ENCODE results near the gene DCC. TPM values are rescaled to one million over a fixed set of nuclear protein-coding genes. Genes with fewer than 3 reads are reported as not detected.

DCC gene
- total RNA-seq, 1 donor from 2014 or later: 5.6 TPM

DNA sequence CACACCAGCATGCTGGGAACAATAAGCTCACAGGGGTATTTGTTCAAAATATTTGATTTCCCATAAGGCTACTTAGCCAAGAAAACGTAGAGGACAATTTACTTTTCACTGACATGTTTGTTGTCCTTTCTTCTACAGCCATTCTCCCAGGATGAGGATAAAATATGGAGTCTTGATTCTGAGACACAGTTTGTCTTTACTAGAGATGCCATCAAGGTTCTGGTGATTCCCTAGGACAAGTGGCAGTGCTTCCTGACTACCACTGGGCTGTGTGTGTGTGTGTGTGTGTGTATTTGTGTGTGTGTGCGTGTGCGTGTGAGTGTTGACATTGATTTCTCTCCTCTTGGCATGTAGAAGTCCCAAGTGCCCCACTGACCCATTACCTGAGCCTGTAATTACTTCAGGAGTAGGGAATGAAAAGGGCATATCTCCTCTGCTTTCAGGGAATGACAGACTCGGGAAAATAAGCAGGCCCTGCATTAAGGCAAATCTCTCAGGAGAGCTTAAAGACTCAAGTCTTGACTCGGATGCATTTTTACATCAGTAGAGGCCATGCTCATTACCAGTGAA lies 761.6 kb downstream of the DCC start:
- H3K27ac Mint-ChIP-seq (ENCODE audit: unreplicated experiment): no peak overlapping the region
- peaks cover 4% of the 10 kb centered on the region for H3K4me1 Mint-ChIP-seq (ENCODE audit: low read depth, unreplicated experiment)
- H3K4me3 Mint-ChIP-seq (ENCODE audit: unreplicated experiment): no peak overlapping the region
- DNase-seq: no peak
- H3K36me3 Mint-ChIP-seq (ENCODE audit: unreplicated experiment): peaks cover 10% of the 10 kb centered on the region
- TF ChIP-seq CTCF (IDR thresholded peaks at IDR 0.05; ENCODE audit: partially characterized antibody, unreplicated experiment): no peak
- H3K27me3 Mint-ChIP-seq (ENCODE audit: unreplicated experiment): no peaks in the 10 kb centered on the region
- peaks cover 6% of the 10 kb centered on the region for H3K9me3 Mint-ChIP-seq (ENCODE audit: unreplicated experiment)

DNA sequence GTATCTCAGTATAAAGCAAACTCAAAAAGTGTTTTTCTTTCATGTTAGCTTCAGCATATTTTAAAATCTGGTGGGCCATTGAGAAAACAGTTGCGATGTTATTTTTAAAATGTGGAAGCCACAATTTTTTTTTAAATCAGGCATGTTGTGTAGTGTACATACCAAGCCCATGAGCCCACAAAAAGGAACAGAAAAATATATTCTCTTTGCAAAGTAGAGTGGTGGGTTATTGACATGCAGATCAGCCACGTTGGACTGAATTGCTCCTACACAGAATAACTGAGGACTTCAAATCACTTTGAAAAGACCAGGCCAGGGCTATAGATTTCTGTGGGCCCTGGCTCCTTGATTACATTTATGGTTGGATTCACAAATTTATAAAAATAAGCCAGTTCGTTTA lies 774.4 kb downstream of the DCC start:
- H3K4me1 Mint-ChIP-seq (ENCODE audit: low read depth, unreplicated experiment): no peaks in the 10 kb centered on the region
- no peaks in the 10 kb centered on the region for H3K27me3 Mint-ChIP-seq (ENCODE audit: unreplicated experiment)
- no peak overlapping the region for H3K4me3 Mint-ChIP-seq (ENCODE audit: unreplicated experiment)
- no peak for DNase-seq
- H3K9me3 Mint-ChIP-seq (ENCODE audit: unreplicated experiment): peaks cover 3% of the 10 kb centered on the region
- H3K36me3 Mint-ChIP-seq (ENCODE audit: unreplicated experiment): no peaks in the 10 kb centered on the region
- TF ChIP-seq CTCF (IDR thresholded peaks at IDR 0.05; ENCODE audit: partially characterized antibody, unreplicated experiment): no peak
- H3K27ac Mint-ChIP-seq (ENCODE audit: unreplicated experiment): no peak overlapping the region

DNA sequence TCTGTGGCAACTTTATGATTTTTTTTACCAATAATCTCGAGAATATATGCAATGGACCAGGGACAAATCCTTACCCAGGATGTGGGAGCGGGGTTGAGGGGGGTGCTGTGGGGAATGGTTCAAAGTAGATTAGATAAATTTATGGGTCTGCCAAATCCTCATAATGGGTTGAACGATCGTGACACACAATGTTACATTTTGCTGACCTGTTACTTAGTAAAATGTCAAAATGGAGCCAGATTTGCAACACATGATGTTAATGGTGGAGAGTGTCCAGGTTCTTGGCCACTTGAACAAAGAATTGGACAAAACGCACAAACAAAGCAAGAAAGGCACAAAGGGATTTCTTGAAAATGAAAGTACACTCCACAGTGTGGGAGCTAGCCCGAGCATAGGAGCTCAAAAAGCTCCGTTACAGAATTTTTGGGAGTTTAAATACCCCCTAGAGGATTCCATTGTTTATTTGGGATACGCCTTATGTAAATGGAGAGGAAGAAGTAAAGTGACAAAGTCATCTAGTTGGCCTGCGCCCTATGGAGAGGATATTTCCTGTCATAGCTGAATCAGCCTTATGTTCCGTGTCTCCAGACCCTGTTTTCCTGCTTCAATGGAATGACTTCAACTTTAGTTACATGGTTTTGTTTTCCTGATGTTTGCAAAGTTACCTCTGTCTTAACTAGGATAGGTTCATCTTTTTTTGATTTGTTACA lies 776.0 kb downstream of the DCC start:
- no peaks in the 10 kb centered on the region for H3K27me3 Mint-ChIP-seq (ENCODE audit: unreplicated experiment)
- H3K27ac Mint-ChIP-seq (ENCODE audit: unreplicated experiment): no peak overlapping the region
- no peaks in the 10 kb centered on the region for H3K4me1 Mint-ChIP-seq (ENCODE audit: low read depth, unreplicated experiment)
- TF ChIP-seq CTCF (IDR thresholded peaks at IDR 0.05; ENCODE audit: partially characterized antibody, unreplicated experiment): no peak
- H3K9me3 Mint-ChIP-seq (ENCODE audit: unreplicated experiment): no peaks in the 10 kb centered on the region
- H3K4me3 Mint-ChIP-seq (ENCODE audit: unreplicated experiment): no peak overlapping the region
- DNase-seq: no peak
- H3K36me3 Mint-ChIP-seq (ENCODE audit: unreplicated experiment): no peaks in the 10 kb centered on the region

- no peak for DNase-seq
- H3K36me3 Mint-ChIP-seq (ENCODE audit: unreplicated experiment): no peaks in the 10 kb centered on the region
- TF ChIP-seq CTCF (IDR thresholded peaks at IDR 0.05; ENCODE audit: partially characterized antibody, unreplicated experiment): no peak
Measured at GRCh38 chr18:53117851-53118250, 777.9 kb downstream of the DCC start.

DNA sequence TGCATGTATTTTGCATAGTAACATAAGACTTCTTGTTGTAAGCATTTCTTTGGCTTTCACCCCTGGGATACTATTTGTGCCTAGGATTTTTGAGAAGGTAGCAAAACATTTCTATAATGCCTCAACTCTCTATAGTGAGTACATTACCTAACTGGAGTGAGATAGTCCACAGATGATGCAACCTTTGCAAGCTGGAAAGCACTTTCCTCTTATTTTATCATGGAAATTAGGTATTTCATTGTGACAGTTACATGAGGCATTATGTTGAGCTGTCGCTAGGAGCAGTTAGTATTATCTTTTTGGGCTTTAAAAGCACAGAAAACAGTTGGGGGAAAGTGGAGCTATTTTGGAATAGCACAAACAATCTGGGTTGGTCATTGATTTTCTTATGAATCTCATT lies 786.2 kb downstream of the DCC start:
- no peaks in the 10 kb centered on the region for H3K36me3 Mint-ChIP-seq (ENCODE audit: unreplicated experiment)
- H3K4me3 Mint-ChIP-seq (ENCODE audit: unreplicated experiment): no peak overlapping the region
- H3K27me3 Mint-ChIP-seq (ENCODE audit: unreplicated experiment): no peaks in the 10 kb centered on the region
- no peak for DNase-seq
- H3K9me3 Mint-ChIP-seq (ENCODE audit: unreplicated experiment): no peaks in the 10 kb centered on the region
- peaks cover 9% of the 10 kb centered on the region for H3K4me1 Mint-ChIP-seq (ENCODE audit: low read depth, unreplicated experiment)
- no peak for TF ChIP-seq CTCF (IDR thresholded peaks at IDR 0.05; ENCODE audit: partially characterized antibody, unreplicated experiment)
- no peak overlapping the region for H3K27ac Mint-ChIP-seq (ENCODE audit: unreplicated experiment)

More at GRCh38 chr18:53117851-53118250, 777.9 kb downstream of the DCC start:
- Mint-ChIP-seq H3K27ac (ENCODE audit: unreplicated experiment) (no peak overlapping the region), H3K9me3 (ENCODE audit: unreplicated experiment) (no peaks in the 10 kb centered on the region), H3K27me3 (ENCODE audit: unreplicated experiment) (no peaks in the 10 kb centered on the region), H3K4me3 (ENCODE audit: unreplicated experiment) (no peak overlapping the region), H3K4me1 (ENCODE audit: low read depth, unreplicated experiment) (no peaks in the 10 kb centered on the region)
